HG03354 (cell line): Measurements from ENCODE around the gene PIMREG.

Experiments
- ATAC-seq: cut with Tn5 transposase; IDR thresholded peaks from one replicate; pipeline ENCODE4 v1.9.1; 2021; ENCODE audit warnings: mild to moderate bottlenecking; ENCODE audit not compliant: unreplicated experiment, poor library complexity, severe bottlenecking

The PIMREG gene

DNA sequence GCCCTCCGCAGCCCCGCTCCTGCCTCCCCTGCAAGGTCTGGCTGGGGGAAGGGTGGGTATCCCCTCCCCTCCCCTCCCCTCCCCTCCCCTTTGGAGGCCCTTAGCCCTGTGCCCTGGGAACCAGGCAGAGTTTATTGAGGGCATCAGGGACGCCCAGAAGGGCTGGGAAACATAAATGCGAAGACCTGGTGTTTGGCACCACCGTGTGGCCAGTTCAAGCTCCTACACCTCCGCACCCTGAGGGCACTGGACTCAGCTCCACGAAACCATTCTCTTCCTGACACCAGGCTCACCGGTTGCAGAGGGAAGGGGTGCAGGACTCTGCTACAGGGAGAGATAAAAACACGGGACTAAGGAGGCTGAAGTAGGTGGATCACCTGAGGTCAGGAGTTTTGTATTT, 8.3 kb upstream of the PIMREG start:
- ATAC-seq, result no peak

DNA sequence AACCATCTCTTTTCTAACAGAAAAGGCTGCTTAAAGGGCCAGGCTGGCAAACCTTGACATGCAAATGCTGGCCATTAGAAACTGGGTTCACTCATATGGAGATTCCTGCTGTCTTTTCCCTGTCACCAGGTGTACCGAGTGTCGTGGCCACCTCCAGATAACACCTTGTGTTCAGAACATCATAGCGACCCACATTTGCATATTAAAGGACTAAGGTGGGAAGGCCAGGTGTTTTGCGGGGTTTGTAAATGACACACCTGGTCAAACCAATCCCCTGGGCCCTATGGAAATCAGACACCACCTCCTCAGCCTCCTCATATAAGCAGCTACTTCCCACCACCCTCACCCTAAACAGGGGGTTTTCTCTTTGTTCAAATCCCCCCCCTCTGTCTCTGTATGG, 6.8 kb upstream of the PIMREG start:
- no peak for ATAC-seq

DNA sequence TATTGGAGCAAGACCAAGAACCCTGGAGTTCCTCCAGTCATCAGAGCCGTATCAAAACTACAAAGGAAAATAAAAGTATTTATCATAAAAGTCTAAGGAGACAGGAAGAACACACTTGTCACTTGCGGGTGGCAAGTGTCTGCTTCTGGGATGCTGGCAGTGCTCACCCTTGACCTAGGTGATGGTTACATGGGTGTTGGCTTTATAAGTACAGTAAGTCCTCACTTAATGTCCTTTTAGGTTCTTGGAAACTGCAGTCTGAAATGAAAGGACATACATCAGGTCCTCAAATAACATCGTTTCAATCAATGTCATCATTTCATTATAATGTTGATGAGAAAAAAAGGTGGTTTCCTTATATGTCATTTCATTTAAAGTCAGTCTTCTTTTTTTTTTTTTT, 6.3 kb upstream of the PIMREG start:
- no peak for ATAC-seq

DNA sequence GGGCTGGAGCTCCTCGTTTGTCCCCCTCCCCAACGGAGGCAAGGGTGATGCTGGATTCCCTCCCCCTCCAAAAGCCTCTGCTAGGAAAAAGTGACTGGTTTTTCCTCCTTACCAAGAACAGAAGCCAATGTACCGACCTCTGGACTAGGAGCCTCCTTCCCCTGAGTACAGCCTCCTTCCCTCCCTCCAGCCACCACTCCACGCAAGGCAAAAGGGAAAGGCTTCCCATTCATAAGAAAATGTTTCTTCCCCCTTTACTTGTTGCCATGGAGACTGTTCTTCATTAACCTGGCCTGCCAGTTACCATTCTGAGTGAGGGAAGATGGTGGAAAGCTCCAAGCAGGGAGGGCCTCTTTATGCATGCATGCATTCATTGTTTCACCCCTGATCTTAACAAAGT, 4.3 kb upstream of the PIMREG start:
- no peak for ATAC-seq

DNA sequence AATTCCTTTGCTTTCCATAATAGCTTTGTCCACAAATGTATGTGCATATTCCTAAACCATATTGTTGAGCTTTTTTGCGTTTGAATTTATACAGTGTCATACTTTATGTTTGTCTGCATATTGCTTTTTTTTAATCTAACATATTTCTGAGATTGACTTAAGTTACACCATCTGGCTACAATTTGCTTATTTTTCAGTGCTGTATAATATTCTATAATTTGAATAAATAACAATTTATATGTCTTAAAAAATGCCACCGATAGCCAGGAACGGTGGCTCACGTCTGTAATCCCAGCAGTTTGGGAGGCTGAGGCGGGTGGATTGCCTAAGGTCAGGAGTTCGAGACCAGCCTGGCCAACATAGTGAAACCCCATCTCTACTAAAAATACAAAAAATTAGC, 1.5 kb upstream of the PIMREG start:
- no peak for ATAC-seq

DNA sequence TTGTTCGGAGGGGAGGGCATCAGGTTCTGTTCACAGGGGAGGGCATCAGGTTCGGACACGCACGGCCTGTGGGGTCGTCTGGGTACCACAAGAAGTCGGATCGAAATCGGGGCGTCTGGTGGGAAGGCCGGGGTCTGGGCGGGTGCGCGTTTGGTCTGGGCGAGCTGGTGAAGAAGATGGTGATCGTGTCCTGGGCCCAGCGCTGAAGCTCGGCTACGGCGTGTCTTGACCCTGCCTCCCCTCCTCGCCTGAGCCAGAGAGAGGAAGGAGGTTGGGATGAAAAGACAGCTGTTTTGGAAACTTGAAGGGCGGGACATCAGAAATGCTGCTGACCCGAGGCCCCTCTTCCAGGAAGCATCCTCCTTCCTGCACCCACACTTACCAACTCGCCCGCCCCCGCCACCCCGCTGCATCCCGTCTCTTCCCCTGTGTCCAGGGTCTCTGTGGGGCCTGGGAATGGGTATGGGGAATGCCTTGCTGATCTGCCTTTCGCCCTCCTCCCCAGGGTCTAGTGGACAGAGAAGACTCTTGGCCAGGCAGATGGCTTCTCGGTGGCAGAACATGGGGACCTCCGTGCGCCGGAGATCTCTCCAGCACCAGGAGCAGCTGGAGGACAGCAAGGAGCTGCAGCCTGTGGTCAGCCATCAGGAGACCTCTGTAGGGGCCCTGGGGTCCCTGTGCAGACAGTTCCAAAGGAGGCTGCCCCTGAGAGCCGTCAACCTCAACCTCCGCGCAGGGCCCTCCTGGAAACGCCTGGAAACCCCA, 498 bp downstream of the PIMREG start:
- no peak for ATAC-seq

DNA sequence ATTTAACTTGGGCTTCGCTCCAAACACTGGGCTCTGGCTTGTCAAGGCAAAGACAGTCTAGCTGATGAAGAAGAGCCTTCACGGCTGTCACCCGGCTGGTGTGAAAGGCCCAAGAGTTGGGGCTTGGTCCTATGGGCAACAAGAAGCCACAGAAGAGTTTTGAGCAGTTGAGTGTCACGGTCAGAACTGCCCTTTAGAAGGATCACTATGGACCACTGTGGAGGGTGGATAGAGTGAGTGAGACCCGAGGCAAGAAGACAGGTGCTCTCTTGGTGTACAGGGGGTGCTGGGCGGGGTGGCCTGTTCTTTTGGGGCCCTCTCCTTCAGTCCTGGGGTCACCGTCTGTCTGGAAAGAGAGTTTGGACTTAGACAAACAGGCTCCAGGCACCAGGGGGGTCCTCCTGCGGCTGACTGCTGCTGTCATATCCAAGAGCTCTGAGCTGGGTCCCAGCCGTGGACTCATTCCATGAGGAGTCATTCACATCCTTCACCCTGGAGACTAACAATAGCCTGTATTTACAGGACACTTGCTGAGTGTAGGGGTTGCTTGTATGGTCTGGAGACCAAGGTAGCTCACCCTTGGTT, 2.4 kb downstream of the PIMREG start:
- no peak for ATAC-seq

DNA sequence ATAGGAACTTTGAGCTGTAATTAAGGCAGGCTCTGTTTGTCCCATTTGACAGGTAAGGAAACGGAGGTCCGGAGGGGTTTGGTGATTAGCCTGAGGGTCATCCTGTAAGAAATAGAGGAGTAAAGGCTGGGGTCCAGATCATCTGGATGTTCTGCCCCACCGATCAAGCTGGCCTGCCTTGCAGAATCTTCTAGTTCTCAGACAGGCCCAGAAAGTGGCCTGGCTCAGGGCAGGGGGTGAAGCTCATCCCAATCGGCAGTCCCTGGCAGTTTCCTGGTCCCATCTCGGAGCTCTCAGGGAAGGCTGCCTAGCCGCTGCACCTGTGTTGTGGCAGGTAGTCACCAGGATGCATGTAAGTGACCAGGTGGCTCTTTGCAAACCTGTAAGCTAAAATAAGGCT, 4.2 kb downstream of the PIMREG start:
- ATAC-seq, result no peak

DNA sequence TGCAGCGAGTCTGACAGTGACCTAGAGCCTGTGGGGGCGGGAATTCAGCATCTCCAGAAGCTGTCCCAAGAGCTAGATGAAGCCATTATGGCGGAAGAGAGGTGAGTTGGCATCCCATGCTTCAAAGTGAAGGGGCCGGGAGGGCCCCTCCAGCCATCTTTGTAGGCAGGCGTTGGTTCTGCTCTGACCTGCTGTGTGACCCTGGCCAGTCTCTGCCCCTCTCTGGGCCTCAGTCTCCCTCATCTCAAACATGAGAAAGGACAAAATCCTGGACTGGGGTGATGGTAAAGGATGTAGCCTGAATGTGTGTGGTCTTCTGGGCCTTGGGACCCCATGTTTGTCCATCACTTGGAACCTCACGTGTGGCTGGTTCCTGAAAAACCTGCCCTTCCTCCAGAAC, 5.1 kb downstream of the PIMREG start:
- ATAC-seq, result no peak

DNA sequence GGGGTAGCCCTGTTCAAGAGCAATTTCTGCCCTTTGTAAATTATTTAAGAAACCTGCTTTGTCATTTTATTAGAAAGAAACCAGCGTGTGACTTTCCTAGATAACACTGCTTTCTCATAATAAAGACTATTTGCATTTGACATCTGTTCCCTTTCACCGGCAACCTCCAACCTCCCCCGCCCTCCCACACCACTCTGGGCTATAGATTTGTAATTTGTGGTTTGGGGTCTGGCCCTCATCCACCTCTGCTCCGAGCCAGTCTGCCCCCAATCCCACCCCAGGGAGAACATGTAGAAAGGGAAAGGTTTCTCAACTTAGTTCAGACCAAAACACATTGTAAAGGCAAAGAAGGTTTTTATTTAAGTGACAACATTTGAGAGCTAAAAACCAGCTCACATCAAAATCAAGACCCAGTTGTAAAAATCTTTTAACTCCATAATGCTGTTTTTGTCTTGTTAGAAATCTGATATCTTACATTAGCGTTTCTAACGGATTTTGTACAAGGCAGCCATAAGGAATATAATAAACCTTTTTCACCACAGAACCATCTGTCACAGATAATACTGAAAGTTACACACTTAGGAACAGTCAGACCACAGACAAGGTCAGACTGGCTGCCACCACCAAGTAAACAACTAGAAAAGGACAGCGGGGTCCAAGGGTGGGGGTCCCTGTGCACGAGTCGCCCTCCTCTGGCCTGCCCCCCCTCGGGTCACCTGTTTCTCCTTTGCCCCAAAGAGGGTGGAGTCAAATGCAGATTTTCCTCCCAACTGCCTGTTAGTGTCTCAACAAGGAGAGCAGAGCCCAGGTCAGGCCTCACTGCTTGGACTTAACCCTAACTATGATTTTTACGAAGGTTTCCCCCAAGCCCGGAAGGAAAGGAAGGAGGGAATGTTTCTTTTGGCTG, 6.9 kb downstream of the PIMREG start:
- no peak for ATAC-seq

DNA sequence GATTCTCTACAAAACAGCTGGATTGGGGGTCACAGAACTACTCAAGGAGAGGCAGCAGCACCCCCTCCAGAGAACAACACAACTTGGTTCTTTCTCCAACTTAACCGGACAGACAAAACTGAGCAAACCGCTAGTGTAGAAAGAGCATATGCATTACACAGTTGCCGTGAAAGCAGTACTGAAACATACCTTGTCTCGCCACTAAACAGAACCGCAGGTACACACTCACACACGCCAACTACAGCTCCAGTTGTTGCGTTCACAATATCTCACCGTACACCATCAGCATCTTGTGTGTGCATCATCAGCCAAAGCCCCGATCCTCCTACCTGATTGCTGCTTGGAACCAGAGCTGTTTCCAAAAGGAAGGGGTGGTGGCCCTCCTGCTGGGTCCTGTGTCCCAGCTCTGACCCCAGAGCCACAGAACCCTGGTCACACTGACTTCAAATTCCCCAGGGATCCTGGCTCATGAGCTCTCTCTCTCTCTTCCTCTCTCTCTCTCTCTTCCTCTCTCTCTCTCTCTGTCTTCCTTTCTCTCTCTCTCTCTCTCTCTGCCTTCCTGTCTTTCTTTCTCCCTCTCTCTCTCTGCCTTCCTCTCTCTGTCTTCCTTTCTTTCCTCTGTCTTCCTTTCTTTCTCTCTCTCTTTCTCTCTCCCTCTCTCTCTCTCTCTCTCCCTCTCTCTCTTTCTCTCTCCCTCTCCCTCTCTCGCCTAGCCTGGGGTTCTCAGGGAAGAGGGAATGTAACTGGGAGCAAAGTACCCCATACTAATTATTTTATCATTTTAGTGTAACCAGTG, 8.4 kb downstream of the PIMREG start:
- no peak for ATAC-seq

DNA sequence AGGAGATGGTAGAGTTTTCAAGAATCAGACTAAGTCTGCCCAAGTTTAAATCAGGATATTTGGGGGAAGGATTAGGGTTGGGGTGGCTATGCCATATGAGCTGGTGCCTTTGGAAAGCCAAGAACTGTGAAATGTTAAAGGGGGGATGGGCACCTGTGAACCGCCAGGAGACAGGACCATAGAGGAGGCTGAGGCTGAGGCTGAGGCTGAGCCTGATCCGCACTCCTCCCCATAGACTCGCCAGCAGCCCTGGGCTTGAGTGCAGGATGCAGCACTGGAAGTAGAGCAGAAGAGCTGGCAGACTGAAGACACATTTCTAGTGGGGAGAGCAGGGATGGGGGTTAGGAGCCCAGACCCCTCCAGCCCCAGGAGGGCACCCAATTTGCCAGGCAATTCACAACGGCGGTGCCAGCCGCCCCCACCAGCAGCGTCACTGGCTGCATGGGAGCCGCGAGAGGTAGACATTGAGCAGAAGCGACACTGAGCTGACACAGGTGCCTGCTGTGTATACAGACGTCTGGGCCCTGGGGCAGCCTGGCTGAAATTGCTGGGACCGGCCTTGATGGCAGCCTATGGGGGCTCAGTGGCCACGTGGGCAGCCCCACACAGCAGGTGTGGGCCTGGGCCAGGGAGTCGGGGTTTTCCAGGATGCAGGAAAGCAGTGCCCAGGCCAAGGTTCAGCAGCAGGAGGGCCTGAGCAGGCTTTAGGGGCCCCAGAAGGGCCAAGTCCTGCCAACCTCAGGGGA, 9.2 kb downstream of the PIMREG start:
- no peak for ATAC-seq

DNA sequence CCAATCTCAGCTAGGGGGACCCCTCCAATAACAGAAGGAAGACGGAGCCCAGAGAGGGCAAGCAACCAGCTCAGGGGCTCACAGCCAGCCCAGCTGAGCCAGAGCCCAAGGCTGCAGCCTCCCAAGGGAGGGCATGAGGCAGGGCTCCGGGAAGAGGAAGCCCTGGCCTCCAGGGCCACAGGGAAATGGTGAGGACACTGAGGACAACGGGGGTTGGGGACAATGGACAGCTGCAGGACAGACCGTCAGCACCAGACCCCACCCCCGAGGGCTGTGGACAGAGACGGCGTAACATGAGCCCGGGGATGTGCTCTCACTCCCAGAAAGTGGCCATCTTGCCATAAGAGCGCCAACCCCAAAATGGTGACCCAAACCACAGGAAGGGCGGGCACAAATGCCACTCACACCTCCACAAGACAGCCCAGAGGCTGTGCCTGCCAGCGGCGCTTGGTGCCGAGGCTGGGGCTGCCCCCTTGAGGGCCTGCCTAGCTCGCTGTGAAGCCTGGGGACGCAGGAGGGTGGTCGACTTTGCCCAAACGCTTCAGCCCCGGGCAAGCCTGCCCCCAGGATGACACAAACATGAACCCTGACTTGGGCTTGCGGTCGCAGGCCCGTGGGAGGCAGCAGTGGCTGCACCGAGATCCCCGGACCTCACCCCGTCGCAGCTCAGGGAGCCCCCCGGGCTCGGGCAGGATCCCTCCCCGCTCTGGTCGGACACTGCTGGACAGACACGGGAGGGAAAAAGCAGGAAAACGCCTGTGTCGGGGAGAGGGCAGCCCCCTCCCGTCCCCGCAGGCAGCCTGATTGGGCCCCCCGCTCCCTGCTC, 10.5 kb downstream of the PIMREG start:
- ATAC-seq, result no peak

DNA sequence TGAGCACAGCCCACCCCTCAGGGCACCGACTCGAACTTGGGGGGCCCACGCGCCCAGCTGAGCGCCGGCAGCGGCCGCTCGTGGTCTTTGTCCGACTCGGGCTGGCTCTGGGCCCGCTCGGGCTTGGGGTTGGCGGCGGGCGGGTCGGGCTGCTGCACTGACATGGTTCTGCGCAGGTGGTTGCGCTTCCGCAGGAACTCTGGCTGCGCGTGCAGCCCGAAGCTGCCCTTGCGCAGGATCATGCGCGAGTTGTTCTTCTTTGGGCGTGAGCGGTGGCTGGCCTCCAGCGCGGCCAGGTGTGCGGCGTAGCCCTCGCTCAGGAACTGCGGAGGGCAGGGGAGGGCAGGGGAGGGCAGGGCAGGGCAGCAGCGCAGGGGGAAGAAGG, 11.1 kb downstream of the PIMREG start:
- no peak for ATAC-seq

DNA sequence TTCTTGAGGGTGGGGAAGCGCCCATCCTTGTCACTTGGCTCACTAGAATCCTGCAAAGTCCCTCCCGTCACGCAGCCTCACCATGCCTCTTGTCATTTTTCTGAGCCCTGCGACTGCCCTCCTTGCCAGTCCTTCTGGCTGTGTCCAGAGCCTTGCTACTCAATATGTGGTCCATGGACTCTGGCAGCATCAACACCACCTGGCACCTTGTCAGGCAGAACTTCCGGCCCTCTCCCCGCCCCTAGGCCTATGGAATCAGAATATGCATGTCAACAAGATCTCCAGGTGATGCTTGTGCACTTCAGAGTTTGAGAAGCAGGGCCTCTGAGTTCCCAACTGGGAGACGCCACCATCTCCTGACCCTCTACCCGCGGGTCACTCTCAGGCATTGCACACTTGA, 12.1 kb downstream of the PIMREG start:
- ATAC-seq, result no peak

DNA sequence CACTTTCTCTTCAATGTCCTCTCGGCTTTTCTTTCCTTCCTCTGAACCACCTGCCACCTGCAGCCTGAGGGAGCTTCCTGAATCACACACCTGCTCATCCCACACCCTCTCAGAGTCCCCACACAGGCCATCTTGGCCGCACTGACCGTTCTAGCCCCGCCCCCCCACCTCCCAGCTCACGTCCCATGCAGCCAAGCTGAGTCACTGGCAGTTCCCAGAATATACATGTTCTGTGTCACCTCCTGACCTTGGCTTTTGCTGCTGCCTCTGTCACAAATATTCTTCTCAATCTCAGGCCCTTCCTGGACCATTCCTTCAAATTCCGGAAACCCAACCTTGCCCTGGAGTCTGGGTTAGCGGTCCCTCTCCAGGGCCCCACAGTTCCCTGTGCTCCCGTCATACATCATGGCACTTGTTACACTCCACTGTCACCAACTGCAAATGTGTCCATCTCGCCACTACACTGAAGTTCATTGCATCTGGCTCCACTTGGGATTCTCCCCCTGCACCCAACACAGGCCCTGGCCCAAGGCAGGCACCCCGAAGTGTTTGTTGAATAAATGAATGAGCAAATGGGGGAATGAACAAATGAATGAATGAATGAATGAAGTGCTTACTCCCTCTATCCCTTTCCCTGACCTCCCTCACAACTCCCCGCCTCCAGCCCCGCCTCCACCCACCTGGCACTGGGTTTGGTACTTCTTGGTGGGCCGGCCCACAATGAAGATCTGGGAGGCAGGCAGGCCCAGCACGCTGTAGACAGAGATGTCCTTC, 12.8 kb downstream of the PIMREG start:
- no peak for ATAC-seq

DNA sequence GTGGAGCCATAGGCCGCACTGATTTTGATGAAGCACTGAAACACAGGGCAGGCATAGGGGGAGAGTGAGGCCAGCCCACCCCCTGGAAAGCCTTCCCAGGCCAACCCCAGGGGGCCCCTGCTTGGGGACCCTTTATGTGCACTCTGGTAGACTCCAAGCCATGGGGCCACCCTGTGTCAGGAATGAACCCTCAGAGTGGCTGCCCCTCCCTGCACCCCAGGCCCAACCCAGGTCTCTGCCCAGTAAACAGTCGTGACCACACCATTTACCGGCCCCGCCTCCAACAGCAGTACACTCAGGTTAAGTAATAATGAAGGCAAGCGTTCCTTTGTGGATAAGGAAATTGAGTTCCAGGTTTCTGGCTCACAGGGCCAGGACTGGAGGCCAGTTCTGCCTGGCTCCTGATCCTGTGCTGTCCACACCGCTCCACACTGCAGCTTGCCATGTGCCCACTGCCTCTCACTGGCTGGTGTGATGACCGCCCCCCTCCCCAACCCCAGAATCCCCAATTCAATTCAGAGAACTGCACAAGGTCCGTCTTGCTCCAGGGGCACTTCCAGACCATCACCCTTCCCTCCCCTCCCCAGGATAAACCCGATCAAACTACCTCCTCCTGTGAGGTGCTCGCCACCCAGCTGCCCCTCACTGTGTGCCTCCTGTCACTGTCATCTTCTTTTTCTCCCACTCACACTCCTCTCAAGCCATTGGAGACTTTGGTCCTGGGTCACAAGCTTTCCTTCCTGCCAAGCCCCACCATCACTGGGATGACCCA, 13.6 kb downstream of the PIMREG start:
- ATAC-seq, result no peak
